K562 (cell line): ENCODE measurements around the gene ORAI2. TPM values are rescaled to one million over a fixed set of nuclear protein-coding genes. Genes with fewer than 3 reads are reported as not detected.
A peak's percentile ranks its signal among the peaks of the same experiment; 100 is the strongest.

Experiments
- ARID2 ChIP-seq: fragments of 450-650 bp; IDR thresholded peaks from 2 replicates; pipeline ENCODE4 v1.6.1; 2017; ENCODE audit warnings: antibody characterized with exemption, mild to moderate bottlenecking
- BCOR ChIP-seq: fragments of 450-650 bp; IDR thresholded peaks from 2 replicates; pipeline ENCODE4 v1.6.1; 2016
- CHD2 ChIP-seq: IDR thresholded peaks from 2 replicates; pipeline ENCODE4 v1.6.1; 2011; ENCODE audit warnings: low read depth, low read length
- JUNB ChIP-seq: fragments of 450-650 bp; formaldehyde crosslinking; conservative IDR thresholded peaks from 2 replicates; pipeline ENCODE4 v1.4.0; 2020; ENCODE audit warnings: mild to moderate bottlenecking
- KAT8 ChIP-seq: fragments of 450-650 bp; IDR thresholded peaks from 2 replicates; pipeline ENCODE4 v1.6.1; 2016; ENCODE audit warnings: low read depth, mild to moderate bottlenecking
- NCOA2 ChIP-seq, 2 experiments: fragments of 450-650 bp; IDR thresholded peaks; 2 replicates each; pipeline ENCODE4 v1.6.1; 2018; ENCODE audit warnings: mild to moderate bottlenecking in 2 of 2, moderate library complexity in 1 of 2; ENCODE audit not compliant: partially characterized antibody in 2 of 2
- TBP ChIP-seq: optimal IDR thresholded peaks from 2 replicates; pipeline ENCODE3; 2011; ENCODE audit warnings: low read depth, low read length, improper control_type of control experiment
- TGIF2 ChIP-seq: sonication (generic); formaldehyde crosslinking; IDR thresholded peaks from 2 replicates; pipeline ENCODE4 v1.8.1; 2022; ENCODE audit warnings: mild to moderate bottlenecking, missing genetic modification reagents, moderate library complexity
- ZC3H8 ChIP-seq: fragments of 450-650 bp; IDR thresholded peaks from 2 replicates; pipeline ENCODE4 v1.6.1; 2017
- ZNF143 ChIP-seq: sonication (generic); formaldehyde crosslinking; IDR thresholded peaks from 2 replicates; pipeline ENCODE4 v1.9.0; 2022; ENCODE audit warnings: mild to moderate bottlenecking, missing genetic modification reagents
- ZNF717 ChIP-seq: fragments of 250-450 bp; sonication (Bioruptor Pico); IDR thresholded peaks from 2 replicates; pipeline ENCODE4 v1.5.0; 2021
- polyA plus RNA-seq, 8 experiments: library from polyadenylated mRNA; depleted of rRNA in 4 of 8; stranded (reverse) in 5 of 8; unstranded in 3 of 8; fragments of >200 nt; fragmentation: Nextera tagmentation in 2 of 8; fragmentation: Illumina TruSeq in 1 of 8; extraction: Ambion mirVana in 2 of 8; extraction: Trizol in 1 of 8; gene quantifications; 2 replicates each; pipeline versions ENCODE4 v1.2.1 to v1.2.3, GENCODE V29; 2011 to 2014; ENCODE audit warnings: inconsistent platforms in 1 of 8, missing spikeins in 1 of 8
- total RNA-seq, 7 experiments: library from RNA; depleted of rRNA in 6 of 7; stranded (reverse); fragments of >200 nt in 6 of 7; fragmentation: Illumina TruSeq in 2 of 7; extraction: Trizol in 2 of 7; gene quantifications; 2 replicates each; pipeline versions ENCODE4 v1.2.1 to v1.2.3, GENCODE V29; 2011 to 2021; ENCODE audit warnings: low replicate concordance in 1 of 7
- TF ChIP-seq, protein P1 (sequence below): fragments of 450-650 bp; IDR thresholded peaks from 2 replicates; pipeline ENCODE4 v1.6.1; 2016; ENCODE audit warnings: mild to moderate bottlenecking, moderate library complexity
- TF ChIP-seq, protein P2 (sequence below): fragments of 450-650 bp; IDR thresholded peaks from 2 replicates; pipeline ENCODE4 v1.7.0; 2016; ENCODE audit warnings: borderline replicate concordance
- TF ChIP-seq, protein P3 (sequence below), 2 experiments: fragments of 450-650 bp; conservative IDR thresholded peaks; 2 replicates each; pipeline ENCODE4 v1.6.1; 2017; ENCODE audit warnings: mild to moderate bottlenecking in 2 of 2, moderate library complexity in 2 of 2

Gene ORAI2
- total and polyA plus RNA-seq, 9 of the 15 experiments (the other 6 are each of a cell fraction or from before 2014, with no cell fraction given), result 1.1 to 27.7 (median 9.2) TPM

DNA sequence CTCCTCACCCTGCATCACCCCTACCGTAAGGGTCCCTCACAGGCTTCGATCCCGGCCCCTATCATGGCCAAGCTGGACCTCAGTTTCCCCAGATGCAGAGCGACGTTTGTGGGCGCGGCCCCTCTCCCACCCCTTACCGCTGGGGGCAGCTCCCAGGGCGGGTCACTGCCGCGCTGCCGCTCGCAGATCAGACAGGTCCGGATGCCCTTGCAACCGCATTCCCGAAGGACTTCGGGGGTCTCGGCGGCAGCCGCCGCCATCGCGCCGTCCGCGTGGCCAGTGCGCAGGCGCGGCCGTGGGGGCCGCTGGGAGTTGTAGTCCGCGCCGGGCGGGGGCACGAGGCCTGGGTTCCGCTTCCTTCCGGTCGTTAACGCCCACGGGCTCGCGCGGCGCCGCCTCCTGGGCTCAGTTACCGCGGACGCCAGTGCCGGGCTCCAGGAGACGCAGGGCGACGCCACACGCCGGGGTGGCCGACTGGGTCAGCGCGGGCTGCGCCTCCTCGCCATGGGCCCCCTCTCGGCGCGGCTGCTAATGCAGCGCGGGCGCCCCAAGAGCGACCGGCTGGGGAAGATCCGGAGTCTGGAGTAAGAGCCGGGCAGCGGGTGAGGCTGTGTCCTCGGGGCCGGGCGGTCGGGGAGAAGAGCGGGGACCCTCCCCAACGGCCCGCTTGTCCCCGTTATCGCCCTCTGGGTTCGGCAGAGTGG, 31.4 kb downstream of the ORAI2 start, which contains the start of the genes ALKBH4 and LRWD1 (continued):
- TF ChIP-seq, protein P1, sequence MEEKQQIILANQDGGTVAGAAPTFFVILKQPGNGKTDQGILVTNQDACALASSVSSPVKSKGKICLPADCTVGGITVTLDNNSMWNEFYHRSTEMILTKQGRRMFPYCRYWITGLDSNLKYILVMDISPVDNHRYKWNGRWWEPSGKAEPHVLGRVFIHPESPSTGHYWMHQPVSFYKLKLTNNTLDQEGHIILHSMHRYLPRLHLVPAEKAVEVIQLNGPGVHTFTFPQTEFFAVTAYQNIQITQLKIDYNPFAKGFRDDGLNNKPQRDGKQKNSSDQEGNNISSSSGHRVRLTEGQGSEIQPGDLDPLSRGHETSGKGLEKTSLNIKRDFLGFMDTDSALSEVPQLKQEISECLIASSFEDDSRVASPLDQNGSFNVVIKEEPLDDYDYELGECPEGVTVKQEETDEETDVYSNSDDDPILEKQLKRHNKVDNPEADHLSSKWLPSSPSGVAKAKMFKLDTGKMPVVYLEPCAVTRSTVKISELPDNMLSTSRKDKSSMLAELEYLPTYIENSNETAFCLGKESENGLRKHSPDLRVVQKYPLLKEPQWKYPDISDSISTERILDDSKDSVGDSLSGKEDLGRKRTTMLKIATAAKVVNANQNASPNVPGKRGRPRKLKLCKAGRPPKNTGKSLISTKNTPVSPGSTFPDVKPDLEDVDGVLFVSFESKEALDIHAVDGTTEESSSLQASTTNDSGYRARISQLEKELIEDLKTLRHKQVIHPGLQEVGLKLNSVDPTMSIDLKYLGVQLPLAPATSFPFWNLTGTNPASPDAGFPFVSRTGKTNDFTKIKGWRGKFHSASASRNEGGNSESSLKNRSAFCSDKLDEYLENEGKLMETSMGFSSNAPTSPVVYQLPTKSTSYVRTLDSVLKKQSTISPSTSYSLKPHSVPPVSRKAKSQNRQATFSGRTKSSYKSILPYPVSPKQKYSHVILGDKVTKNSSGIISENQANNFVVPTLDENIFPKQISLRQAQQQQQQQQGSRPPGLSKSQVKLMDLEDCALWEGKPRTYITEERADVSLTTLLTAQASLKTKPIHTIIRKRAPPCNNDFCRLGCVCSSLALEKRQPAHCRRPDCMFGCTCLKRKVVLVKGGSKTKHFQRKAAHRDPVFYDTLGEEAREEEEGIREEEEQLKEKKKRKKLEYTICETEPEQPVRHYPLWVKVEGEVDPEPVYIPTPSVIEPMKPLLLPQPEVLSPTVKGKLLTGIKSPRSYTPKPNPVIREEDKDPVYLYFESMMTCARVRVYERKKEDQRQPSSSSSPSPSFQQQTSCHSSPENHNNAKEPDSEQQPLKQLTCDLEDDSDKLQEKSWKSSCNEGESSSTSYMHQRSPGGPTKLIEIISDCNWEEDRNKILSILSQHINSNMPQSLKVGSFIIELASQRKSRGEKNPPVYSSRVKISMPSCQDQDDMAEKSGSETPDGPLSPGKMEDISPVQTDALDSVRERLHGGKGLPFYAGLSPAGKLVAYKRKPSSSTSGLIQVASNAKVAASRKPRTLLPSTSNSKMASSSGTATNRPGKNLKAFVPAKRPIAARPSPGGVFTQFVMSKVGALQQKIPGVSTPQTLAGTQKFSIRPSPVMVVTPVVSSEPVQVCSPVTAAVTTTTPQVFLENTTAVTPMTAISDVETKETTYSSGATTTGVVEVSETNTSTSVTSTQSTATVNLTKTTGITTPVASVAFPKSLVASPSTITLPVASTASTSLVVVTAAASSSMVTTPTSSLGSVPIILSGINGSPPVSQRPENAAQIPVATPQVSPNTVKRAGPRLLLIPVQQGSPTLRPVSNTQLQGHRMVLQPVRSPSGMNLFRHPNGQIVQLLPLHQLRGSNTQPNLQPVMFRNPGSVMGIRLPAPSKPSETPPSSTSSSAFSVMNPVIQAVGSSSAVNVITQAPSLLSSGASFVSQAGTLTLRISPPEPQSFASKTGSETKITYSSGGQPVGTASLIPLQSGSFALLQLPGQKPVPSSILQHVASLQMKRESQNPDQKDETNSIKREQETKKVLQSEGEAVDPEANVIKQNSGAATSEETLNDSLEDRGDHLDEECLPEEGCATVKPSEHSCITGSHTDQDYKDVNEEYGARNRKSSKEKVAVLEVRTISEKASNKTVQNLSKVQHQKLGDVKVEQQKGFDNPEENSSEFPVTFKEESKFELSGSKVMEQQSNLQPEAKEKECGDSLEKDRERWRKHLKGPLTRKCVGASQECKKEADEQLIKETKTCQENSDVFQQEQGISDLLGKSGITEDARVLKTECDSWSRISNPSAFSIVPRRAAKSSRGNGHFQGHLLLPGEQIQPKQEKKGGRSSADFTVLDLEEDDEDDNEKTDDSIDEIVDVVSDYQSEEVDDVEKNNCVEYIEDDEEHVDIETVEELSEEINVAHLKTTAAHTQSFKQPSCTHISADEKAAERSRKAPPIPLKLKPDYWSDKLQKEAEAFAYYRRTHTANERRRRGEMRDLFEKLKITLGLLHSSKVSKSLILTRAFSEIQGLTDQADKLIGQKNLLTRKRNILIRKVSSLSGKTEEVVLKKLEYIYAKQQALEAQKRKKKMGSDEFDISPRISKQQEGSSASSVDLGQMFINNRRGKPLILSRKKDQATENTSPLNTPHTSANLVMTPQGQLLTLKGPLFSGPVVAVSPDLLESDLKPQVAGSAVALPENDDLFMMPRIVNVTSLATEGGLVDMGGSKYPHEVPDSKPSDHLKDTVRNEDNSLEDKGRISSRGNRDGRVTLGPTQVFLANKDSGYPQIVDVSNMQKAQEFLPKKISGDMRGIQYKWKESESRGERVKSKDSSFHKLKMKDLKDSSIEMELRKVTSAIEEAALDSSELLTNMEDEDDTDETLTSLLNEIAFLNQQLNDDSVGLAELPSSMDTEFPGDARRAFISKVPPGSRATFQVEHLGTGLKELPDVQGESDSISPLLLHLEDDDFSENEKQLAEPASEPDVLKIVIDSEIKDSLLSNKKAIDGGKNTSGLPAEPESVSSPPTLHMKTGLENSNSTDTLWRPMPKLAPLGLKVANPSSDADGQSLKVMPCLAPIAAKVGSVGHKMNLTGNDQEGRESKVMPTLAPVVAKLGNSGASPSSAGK, result no peak
- peak; percentile 98 for TF ChIP-seq ZNF143
- TF ChIP-seq JUNB, result no peak
- 0 out of 2 replicates have a peak, but pooled peaks have one; percentile 13 for TF ChIP-seq CHD2
- no peak for TF ChIP-seq ZC3H8
- peak; percentile 79 for TF ChIP-seq TBP
- no peak for TF ChIP-seq KAT8
- no peak for TF ChIP-seq TGIF2 (CRISPR knock-in tag)
- no peak for TF ChIP-seq NCOA2 (IDR thresholded peaks at IDR 0.05; ENCODE audit: partially characterized antibody in 2 of 2)
- no peak for TF ChIP-seq ARID2
- TF ChIP-seq, protein P2, sequence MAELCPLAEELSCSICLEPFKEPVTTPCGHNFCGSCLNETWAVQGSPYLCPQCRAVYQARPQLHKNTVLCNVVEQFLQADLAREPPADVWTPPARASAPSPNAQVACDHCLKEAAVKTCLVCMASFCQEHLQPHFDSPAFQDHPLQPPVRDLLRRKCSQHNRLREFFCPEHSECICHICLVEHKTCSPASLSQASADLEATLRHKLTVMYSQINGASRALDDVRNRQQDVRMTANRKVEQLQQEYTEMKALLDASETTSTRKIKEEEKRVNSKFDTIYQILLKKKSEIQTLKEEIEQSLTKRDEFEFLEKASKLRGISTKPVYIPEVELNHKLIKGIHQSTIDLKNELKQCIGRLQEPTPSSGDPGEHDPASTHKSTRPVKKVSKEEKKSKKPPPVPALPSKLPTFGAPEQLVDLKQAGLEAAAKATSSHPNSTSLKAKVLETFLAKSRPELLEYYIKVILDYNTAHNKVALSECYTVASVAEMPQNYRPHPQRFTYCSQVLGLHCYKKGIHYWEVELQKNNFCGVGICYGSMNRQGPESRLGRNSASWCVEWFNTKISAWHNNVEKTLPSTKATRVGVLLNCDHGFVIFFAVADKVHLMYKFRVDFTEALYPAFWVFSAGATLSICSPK, result no peak; the same call in 1 of the 2 replicates
- TF ChIP-seq, protein P3, sequence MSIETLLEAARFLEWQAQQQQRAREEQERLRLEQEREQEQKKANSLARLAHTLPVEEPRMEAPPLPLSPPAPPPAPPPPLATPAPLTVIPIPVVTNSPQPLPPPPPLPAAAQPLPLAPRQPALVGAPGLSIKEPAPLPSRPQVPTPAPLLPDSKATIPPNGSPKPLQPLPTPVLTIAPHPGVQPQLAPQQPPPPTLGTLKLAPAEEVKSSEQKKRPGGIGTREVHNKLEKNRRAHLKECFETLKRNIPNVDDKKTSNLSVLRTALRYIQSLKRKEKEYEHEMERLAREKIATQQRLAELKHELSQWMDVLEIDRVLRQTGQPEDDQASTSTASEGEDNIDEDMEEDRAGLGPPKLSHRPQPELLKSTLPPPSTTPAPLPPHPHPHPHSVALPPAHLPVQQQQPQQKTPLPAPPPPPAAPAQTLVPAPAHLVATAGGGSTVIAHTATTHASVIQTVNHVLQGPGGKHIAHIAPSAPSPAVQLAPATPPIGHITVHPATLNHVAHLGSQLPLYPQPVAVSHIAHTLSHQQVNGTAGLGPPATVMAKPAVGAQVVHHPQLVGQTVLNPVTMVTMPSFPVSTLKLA (conservative IDR thresholded peaks at IDR 0.05), result peak; percentile 95 to 99
- TF ChIP-seq BCOR, result peak; percentile 95
- no peak for TF ChIP-seq ZNF717
